GM12801 (cell line): Measurements from ENCODE around the gene ERICH3.

ENCODE experiments used
- TF ChIP-seq, protein P1 (sequence below): IDR thresholded peaks from one replicate; pipeline ENCODE4 v1.5.1; 2011; ENCODE audit warnings: control low read depth; ENCODE audit not compliant: insufficient read length; ENCODE audit errors: extremely low read depth

The ERICH3 gene

DNA sequence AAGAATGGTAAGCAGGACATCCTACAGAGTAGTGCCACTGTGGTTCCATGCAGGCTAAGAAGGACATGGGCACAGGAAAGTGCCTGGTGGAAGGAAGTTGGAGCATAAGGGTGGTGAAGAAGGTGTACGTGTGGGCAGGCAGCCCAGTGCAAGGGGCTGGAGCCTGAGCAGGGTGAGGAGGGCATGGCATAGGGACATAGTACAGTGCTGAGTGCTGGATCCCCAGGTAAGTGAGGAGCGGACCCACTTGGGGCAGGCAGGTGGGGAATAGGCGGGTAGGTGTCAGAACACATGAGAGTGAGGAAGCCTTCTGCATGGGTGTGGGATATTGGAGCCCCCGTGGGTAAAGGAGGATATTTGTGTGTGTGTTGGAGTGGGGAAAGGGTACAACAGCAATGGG lies 145.5 kb downstream of the ERICH3 start:
- TF ChIP-seq, protein P1, sequence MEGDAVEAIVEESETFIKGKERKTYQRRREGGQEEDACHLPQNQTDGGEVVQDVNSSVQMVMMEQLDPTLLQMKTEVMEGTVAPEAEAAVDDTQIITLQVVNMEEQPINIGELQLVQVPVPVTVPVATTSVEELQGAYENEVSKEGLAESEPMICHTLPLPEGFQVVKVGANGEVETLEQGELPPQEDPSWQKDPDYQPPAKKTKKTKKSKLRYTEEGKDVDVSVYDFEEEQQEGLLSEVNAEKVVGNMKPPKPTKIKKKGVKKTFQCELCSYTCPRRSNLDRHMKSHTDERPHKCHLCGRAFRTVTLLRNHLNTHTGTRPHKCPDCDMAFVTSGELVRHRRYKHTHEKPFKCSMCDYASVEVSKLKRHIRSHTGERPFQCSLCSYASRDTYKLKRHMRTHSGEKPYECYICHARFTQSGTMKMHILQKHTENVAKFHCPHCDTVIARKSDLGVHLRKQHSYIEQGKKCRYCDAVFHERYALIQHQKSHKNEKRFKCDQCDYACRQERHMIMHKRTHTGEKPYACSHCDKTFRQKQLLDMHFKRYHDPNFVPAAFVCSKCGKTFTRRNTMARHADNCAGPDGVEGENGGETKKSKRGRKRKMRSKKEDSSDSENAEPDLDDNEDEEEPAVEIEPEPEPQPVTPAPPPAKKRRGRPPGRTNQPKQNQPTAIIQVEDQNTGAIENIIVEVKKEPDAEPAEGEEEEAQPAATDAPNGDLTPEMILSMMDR, result no peak

GRCh38 chr1:74526708-74527107 lies 146.9 kb downstream of the ERICH3 start:
- TF ChIP-seq, protein P1, result no peak

- TF ChIP-seq, protein P1, result no peak
These were observed 149.6 kb downstream of the ERICH3 start for GRCh38 chr1:74523873-74524480.

DNA sequence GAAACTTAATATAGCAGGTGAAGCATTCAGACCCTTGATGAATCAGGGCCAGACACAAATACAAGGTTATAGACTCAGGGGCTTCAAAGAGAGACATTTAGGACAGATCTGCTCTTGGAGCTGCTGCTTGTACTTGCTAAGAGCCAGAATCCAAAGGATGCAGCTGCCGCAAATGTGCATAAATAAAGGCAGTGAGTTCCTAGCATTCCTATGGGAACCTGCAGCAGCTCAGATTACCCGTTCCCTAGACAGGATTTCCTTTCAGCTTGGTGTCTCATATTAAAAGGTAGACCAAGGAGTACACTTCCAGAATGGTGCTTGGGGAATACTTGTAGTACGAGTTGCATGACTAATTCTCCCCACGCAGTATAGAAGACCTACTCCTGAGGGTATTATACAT lies 151.4 kb downstream of the ERICH3 start:
- TF ChIP-seq, protein P1, result no peak
